ENCODE data around the gene TLE2.

GRCh38 chr19:2982561-2982960 is 46.5 kb downstream of the TLE2 start:
- no peak for TF ChIP-seq CTCF (IDR thresholded peaks at IDR 0.05)
- no peak for TF ChIP-seq MAX (IDR thresholded peaks at IDR 0.05)
- TF ChIP-seq ZFP36 (IDR thresholded peaks at IDR 0.05; ENCODE audit: borderline replicate concordance, partially characterized antibody): no peak

Measured in A549 (cell line).